ENCODE data around the gene CORO1C. TPM values are rescaled to one million over a fixed set of nuclear protein-coding genes. Genes with fewer than 3 reads are reported as not detected.

CORO1C gene
- total and polyA plus RNA-seq, 9 of the 15 experiments (the other 6 are each of a cell fraction or from before 2014, with no cell fraction given) = 55.2 to 280 (median 150) TPM

DNA sequence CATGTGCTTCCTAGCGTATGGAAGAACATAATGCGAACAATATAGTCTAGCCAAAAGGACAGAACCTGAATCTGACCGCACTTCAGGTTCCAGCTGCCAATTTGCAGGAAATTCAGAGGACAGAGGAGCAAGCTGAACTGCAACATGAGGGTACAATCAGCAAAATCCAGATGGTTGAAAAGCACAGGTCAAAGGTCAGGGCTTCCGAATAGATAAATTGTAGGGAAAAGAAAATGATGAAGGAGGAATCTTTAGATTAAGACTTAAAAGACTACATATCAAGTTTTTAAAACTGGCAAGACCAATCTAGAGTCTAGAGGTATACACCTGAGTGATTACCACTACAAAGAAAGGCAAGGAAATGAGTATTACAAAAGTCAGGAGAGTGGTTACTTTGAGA is 55.5 kb downstream of the CORO1C start (continued):
- TF ChIP-seq, protein P1, sequence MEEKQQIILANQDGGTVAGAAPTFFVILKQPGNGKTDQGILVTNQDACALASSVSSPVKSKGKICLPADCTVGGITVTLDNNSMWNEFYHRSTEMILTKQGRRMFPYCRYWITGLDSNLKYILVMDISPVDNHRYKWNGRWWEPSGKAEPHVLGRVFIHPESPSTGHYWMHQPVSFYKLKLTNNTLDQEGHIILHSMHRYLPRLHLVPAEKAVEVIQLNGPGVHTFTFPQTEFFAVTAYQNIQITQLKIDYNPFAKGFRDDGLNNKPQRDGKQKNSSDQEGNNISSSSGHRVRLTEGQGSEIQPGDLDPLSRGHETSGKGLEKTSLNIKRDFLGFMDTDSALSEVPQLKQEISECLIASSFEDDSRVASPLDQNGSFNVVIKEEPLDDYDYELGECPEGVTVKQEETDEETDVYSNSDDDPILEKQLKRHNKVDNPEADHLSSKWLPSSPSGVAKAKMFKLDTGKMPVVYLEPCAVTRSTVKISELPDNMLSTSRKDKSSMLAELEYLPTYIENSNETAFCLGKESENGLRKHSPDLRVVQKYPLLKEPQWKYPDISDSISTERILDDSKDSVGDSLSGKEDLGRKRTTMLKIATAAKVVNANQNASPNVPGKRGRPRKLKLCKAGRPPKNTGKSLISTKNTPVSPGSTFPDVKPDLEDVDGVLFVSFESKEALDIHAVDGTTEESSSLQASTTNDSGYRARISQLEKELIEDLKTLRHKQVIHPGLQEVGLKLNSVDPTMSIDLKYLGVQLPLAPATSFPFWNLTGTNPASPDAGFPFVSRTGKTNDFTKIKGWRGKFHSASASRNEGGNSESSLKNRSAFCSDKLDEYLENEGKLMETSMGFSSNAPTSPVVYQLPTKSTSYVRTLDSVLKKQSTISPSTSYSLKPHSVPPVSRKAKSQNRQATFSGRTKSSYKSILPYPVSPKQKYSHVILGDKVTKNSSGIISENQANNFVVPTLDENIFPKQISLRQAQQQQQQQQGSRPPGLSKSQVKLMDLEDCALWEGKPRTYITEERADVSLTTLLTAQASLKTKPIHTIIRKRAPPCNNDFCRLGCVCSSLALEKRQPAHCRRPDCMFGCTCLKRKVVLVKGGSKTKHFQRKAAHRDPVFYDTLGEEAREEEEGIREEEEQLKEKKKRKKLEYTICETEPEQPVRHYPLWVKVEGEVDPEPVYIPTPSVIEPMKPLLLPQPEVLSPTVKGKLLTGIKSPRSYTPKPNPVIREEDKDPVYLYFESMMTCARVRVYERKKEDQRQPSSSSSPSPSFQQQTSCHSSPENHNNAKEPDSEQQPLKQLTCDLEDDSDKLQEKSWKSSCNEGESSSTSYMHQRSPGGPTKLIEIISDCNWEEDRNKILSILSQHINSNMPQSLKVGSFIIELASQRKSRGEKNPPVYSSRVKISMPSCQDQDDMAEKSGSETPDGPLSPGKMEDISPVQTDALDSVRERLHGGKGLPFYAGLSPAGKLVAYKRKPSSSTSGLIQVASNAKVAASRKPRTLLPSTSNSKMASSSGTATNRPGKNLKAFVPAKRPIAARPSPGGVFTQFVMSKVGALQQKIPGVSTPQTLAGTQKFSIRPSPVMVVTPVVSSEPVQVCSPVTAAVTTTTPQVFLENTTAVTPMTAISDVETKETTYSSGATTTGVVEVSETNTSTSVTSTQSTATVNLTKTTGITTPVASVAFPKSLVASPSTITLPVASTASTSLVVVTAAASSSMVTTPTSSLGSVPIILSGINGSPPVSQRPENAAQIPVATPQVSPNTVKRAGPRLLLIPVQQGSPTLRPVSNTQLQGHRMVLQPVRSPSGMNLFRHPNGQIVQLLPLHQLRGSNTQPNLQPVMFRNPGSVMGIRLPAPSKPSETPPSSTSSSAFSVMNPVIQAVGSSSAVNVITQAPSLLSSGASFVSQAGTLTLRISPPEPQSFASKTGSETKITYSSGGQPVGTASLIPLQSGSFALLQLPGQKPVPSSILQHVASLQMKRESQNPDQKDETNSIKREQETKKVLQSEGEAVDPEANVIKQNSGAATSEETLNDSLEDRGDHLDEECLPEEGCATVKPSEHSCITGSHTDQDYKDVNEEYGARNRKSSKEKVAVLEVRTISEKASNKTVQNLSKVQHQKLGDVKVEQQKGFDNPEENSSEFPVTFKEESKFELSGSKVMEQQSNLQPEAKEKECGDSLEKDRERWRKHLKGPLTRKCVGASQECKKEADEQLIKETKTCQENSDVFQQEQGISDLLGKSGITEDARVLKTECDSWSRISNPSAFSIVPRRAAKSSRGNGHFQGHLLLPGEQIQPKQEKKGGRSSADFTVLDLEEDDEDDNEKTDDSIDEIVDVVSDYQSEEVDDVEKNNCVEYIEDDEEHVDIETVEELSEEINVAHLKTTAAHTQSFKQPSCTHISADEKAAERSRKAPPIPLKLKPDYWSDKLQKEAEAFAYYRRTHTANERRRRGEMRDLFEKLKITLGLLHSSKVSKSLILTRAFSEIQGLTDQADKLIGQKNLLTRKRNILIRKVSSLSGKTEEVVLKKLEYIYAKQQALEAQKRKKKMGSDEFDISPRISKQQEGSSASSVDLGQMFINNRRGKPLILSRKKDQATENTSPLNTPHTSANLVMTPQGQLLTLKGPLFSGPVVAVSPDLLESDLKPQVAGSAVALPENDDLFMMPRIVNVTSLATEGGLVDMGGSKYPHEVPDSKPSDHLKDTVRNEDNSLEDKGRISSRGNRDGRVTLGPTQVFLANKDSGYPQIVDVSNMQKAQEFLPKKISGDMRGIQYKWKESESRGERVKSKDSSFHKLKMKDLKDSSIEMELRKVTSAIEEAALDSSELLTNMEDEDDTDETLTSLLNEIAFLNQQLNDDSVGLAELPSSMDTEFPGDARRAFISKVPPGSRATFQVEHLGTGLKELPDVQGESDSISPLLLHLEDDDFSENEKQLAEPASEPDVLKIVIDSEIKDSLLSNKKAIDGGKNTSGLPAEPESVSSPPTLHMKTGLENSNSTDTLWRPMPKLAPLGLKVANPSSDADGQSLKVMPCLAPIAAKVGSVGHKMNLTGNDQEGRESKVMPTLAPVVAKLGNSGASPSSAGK (IDR thresholded peaks at IDR 0.05) = no peak
- TF ChIP-seq NR2C1 (IDR thresholded peaks at IDR 0.05) = peak; percentile 82
- TF ChIP-seq NR2C1 (tag; IDR thresholded peaks at IDR 0.05) = peak; percentile 88
